CD4-positive, alpha-beta T cell treated with Interferon gamma for 1 hour (primary cell): ENCODE data around the gene MBOAT1.
A peak's percentile ranks its signal among the peaks of the same experiment; 100 is the strongest.
"Not testable (repeated sequence)": the region's sequence is repeated elsewhere in the genome, so short reads cannot be mapped to it uniquely, and the experiment has no call there.

Source experiments
- DNase-seq: peaks from one replicate; pipeline ENCODE4 v3.0.0-alpha.2; 2020

Gene MBOAT1

GRCh38 chr6:20202324-20202658 lies 10.0 kb downstream of the MBOAT1 start:
- DNase-seq: no peak

DNA sequence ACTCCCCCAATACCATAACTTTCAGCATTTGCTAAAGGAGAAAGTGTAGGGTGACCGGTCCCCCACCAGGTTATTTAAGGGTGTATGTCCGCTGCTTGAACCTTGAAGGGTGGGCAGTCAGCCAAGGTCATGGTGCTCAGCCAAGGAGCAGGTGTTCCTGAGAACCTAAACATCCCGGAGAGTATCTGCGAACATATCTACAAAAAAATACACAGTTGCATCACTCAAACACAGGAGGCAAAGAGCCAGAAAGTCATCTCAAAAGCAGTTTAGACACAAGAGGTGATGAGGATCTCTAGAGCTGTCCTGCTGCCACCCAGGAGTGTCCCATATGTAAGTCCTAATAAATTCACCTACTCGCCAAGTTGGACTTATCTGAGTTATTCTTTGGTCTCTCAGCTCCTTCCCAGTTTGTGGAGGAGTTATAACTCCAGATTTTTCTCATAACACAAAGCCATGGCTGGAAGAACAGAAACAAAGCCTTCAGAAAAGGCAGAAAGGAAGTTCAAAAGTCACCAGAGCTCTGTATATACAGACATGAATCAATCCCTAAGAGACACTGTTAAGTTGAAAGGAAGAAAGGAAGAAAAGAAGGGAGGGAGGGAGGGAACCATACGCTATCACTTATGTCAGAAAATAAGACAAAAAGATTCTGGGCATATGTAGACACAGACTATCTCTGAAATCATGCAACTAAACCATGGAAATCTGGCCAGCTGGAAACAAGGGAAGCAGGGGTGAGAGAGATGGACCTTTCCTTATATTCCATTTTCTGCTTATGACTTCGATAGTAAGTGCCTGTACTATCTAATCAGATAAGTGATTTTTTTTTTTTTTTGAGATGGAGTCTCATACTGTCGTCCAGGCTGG lies 11.3 kb downstream of the MBOAT1 start:
- DNase-seq: no peak

DNA sequence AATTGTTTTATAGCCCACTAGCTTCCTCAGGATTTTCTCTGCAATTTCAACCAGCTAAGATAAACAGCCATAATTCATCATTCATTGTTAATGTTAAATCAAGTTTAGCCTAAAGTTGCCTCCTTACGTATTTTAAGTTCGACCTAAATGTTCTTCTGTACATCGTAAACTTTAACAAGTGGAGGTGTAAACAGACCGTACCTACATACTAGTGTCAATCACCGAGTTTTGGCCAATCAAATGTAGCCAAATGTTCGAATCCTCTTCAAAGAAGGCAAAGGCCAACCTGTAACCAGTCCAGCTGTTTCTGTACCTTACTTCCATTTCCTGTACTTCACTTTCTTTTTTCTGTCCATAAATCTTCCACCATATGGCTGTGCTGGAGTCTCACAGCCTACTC lies 13.5 kb downstream of the MBOAT1 start:
- no peak for DNase-seq

- DNase-seq: no peak
Measured at GRCh38 chr6:20198156-20198774, 14.0 kb downstream of the MBOAT1 start.

- DNase-seq: no peak
Measured at GRCh38 chr6:20197251-20197650, 15.0 kb downstream of the MBOAT1 start.

GRCh38 chr6:20192625-20193024 lies 19.6 kb downstream of the MBOAT1 start:
- no peak for DNase-seq

- DNase-seq: no peak
Measured at GRCh38 chr6:20191992-20192391, 20.3 kb downstream of the MBOAT1 start.

GRCh38 chr6:20188630-20189075 lies 23.6 kb downstream of the MBOAT1 start:
- DNase-seq: no peak

- DNase-seq: no peak
Measured at GRCh38 chr6:20186981-20187380, 25.3 kb downstream of the MBOAT1 start.

- DNase-seq: no peak
Measured at GRCh38 chr6:20183706-20184105, 28.6 kb downstream of the MBOAT1 start.

DNA sequence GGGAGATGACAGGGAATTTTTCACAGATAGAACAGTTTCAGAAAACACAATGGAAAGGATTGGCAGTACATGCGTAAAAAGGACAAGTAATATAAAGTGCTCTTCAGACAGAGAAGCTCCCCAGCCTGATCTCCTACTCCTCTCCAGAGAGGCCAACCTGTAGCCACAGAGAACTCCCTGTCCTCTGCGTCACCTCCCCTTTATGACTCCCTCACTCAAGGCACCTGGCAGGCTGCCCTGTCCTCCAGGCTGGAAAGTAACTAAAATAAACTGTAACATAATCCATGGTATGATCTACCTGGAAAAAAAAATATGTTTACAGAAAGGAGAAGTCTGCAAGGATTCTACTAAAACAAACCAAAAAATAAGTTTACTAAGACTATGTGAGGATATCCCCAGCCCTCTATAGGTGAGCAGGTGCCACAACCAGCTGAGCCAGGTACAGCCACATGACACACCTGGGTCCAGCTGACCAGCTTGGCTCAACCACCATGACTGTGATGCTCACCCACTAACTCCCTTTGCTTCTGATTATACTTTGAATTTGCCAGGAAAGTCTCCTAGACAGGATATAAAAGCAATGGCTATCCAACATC lies 29.2 kb downstream of the MBOAT1 start:
- DNase-seq: no peak

- no peak for DNase-seq
Measured at GRCh38 chr6:20182069-20182468, 30.2 kb downstream of the MBOAT1 start.

- DNase-seq: no peak
Measured at GRCh38 chr6:20180935-20181334, 31.3 kb downstream of the MBOAT1 start.

DNA sequence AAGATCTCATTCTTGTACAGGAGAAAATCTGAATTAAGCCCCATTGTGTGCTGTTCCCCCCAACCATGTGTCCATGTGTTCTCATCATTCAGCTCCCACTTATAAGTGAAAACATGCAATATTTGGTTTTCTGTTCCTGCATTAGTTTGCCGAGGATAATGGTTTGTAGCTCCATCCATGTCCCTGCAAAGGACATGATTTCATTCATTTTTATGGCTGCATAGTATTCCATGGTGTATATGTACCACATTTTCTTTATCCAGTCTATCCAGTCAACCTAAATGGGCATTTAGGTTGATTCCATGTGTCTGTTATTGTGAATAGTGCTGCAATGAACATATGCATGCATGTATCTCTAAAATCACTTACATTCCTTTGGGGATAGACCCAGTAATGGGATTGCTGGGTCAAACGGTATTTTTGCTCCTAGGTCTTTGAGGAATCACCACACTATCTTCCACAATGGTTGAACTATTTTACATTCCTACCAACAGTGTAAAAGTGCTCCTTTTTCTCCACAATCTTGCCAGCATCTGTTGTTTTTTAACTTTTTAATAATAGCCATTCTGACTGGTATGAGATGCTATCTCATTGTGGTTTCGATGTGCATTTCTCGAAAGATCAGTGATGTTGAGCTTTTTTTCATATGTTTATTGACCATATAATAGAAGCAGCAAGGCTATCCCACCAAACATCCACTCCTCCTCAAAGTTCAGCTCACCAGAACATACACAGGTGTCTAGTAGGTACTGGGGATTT lies 32.8 kb downstream of the MBOAT1 start:
- not testable (repeated sequence) for DNase-seq

DNA sequence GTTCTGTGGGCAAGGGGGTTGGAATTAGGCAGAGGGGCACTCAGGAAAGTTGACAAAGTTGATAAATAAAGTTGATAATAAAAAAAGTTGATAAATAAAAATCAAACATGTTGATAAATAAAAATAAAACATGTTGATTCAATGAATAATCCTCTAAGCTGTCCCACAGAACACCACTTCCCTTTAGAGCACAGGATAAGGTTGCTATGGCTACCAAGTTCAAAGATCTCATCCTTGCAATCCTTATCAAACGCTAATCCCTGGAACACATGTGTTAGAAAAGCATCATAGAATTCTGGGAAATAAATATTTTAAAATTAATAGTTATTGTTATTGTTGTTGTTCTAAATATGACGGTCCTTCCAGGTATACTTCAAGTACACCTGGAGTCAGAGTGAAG lies 33.9 kb downstream of the MBOAT1 start:
- DNase-seq: no peak

GRCh38 chr6:20175810-20176410 lies 36.4 kb downstream of the MBOAT1 start:
- no peak for DNase-seq

DNA sequence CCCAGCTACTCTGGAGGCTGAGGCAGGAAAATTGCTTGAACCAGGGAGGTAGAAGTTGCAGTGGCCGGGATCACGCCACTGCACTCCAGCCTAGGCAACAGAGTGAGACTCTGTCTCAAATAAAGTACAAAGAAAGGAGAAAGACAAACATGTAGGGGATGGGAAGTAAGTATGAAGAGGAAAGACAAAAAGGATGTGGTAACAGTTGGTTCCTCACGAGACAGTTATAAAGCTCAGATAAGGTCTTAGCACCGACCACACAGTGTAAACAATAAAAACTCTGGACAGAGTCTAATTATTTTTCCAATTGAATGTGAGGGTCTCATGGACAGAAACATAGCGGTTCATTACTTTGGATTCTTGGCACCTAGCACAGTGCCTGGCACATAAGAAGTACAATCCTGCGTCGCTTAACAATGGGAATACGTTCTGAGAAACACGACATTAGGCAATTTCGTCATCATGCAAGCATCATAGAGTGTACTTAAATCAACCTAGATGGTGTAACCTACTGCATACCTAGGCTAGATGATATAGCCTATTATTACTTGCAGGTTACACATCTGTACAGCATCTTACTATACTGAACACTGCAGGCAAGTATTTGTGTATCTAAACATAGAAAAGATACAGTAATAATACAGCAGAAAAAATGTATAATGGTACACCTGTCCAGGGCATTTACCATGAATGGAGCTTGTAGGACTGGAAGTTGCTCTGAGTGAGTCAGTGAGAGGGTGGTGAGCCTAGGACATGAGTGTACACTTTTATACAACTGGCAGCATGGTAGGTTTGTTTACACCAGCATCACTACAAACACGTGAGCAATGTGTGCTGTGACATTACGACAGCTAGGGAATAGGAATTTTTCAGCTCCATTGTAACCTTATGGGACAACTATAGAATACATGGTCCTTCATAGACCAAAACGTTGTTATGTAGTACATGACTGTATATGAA lies 38.2 kb downstream of the MBOAT1 start:
- DNase-seq: no peak

DNA sequence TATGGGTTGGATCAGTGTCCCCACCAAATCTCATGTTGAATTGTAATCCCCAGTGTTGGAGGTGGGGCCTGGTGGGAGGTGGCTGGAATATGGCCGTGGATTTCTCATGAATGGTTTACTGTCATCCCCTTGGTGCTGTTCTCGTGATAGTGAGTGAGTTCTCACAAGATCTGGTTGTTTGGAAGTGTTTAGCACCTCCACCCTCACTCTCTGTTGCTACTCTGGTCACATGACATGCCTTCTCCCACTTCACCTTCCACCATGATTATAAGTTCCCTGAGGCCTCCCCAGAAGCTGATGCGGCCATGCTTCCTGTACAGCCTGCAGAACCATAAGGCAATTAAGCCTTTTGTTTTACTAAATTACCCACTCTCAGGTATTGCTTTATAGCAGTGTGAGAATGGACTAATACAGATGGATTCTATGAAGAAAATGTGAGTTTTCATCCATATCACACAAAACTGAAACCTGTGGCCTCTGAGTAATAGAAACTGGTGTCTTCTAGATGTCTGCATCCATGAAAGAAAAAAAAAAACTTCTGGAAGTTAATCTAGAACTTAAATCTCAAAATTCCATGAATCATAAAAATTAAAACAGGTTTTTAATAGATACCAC lies 39.3 kb downstream of the MBOAT1 start:
- DNase-seq: no peak

GRCh38 chr6:20170455-20171148 lies 41.7 kb downstream of the MBOAT1 start:
- DNase-seq: no peak

- no peak for DNase-seq
Measured at GRCh38 chr6:20169786-20170185, 42.5 kb downstream of the MBOAT1 start.

DNA sequence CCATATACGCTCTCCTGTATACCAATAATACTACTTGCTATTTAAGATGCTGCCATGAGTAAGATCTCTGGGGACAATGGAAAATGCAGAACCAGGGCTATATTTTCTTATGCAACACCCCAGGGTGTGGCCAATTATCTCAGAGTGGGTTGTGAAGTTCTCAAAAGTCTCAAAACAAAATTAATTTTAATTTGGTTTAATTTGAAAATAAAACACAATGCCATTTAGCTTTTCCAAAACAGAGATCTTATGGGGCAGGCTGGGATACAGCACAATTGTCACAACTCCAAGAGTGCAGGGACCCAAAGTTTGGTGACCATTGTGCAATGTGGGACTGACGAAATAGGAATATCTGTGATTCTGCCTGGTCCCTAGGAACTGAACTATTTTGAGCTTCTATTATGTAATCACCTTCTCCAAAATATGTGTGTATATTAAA lies 43.1 kb downstream of the MBOAT1 start:
- peak; percentile 16 for DNase-seq
